ENCODE data around the gene MOB3B.

The MOB3B gene

GRCh38 chr9:27278374-27278773 lies 251.2 kb downstream of the MOB3B start:
- TF ChIP-seq CTCF (IDR thresholded peaks at IDR 0.05; ENCODE audit: borderline replicate concordance, insufficient read depth, low read depth, low read length), result no peak

DNA sequence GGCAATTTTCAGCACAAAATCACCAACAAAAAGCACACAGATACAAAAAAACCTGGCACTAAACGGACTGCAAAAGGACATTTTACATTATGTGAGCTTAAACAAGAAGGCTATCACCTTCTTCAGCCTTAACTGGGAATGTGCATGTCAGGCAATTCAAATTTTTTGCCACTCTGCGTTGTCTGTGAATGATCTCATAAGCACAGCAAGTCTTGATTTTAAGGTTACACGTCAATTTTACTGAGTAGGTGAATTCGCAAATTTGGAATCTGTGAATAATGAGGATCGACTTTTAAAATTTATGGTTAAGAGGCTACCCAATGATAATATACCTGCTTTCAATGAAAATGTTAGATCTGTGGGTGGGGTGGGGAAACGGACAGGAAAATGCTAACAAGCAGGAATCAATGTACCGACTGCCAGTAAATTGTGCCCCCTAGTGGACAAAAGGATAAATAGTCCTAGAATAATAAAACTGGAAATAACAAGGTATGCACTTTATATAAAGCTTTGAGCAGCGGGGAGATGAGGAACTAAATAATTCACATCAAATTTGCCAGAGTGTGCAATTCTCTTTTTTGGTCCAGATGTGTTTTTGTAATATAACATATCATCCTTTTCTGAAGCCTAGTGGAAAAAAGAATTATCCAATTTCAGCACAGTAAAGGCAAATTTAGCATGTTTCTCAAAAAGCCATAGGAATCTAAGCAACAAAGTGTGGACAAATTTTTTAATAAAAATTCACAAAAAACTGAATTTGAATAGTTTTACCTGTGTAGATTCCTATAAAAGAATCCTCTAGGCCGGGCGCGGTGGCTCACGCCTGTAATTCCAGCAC lies 253.2 kb downstream of the MOB3B start:
- peak; percentile 45; the same call in 1 of the 2 replicates for TF ChIP-seq CTCF (IDR thresholded peaks at IDR 0.05; ENCODE audit: borderline replicate concordance, insufficient read depth, low read depth, low read length)
- no peak overlapping the region for H3K4me3 ChIP-seq (ENCODE audit: low read depth, low read length)

More at GRCh38 chr9:27278374-27278773, 251.2 kb downstream of the MOB3B start:
- H3K4me3 ChIP-seq (ENCODE audit: low read depth, low read length), result no peak overlapping the region

All from GM12875 (cell line).